GM12878 (cell line): ENCODE results near the gene NMT1. TPM values are rescaled to one million over a fixed set of nuclear protein-coding genes. Genes with fewer than 3 reads are reported as not detected.
A peak's percentile ranks its signal among the peaks of the same experiment; 100 is the strongest.

Experiments used
- ATAC-seq: fragments of 200-7000 bp; cut with Tn5 transposase; 3 replicates; pipeline ENCODE4 v1.9.1; 2020; ENCODE audit warnings: mild to moderate bottlenecking, moderate library complexity
- BruUV-seq: library from RNA; stranded (reverse); fragments of 400-500 nt; replicated peaks from 2 replicates; lab custom pipeline; 2021; lab: Mats Ljungman, UMichigan
- CTCF ChIA-PET: fragments of 300-600 bp; sonication (Branson Sonifier 250); formaldehyde crosslinking; extraction: SDS; loops from one replicate; lab custom pipeline; 2021; ENCODE audit warnings: inconsistent platforms; lab: Yijun Ruan, JAX
- POLR2A ChIA-PET: fragments of 350-600 bp; formaldehyde crosslinking; extraction: SDS; loops from one replicate; lab custom pipeline; 2021; ENCODE audit warnings: inconsistent platforms; lab: Charles Lee
- RAD21 ChIA-PET: fragments of 300-600 bp; sonication (Branson Sonifier 250); formaldehyde crosslinking; loops from one replicate; lab custom pipeline; 2023; ENCODE audit warnings: antibody characterized with exemption; ENCODE audit not compliant: unreplicated experiment; lab: Charles Lee
- SMC1A ChIA-PET: fragments of 300-600 bp; sonication (Branson Sonifier 250); formaldehyde crosslinking; loops from one replicate; lab custom pipeline; 2023; ENCODE audit not compliant: unreplicated experiment, uncharacterized antibody; lab: Charles Lee
- DNase-seq: peaks from one replicate; pipeline ENCODE4 v3.0.0-alpha.2; 2011; ENCODE audit warnings: low read depth, low spot score
- FAIRE-seq: peaks from 3 replicates; lab custom pipeline; 2011; peaks lifted over from hg19 to GRCh38; lab: Jason Lieb, UNC
- H2AFZ ChIP-seq: 2 replicates; pipeline ENCODE4 v1.6.0; 2011; ENCODE audit warnings: low read depth, low read length, control low read depth; ENCODE audit not compliant: control insufficient read depth
- H3K27ac ChIP-seq: 2 replicates; pipeline ENCODE4 v1.5.1; 2011; ENCODE audit warnings: control low read depth; ENCODE audit not compliant: control insufficient read depth, insufficient read depth
- H3K27me3 ChIP-seq, 2 experiments: replicated peaks in 1 of 2; 2 replicates each; pipeline versions ENCODE4 v1.6.0 to v1.6.1; 2011; ENCODE audit warnings: low read length in 1 of 2; ENCODE audit not compliant: control insufficient read depth in 2 of 2, insufficient read depth in 2 of 2
- H3K36me3 ChIP-seq, 2 experiments: 2 replicates each; pipeline ENCODE4 v1.5.1; 2011; ENCODE audit warnings: low read length in 1 of 2; ENCODE audit not compliant: control insufficient read depth in 2 of 2, insufficient read depth in 2 of 2
- H3K4me1 ChIP-seq: 2 replicates; pipeline ENCODE4 v1.6.1; 2011; ENCODE audit warnings: mild to moderate bottlenecking, low read length, moderate library complexity, mixed read lengths; ENCODE audit not compliant: control insufficient read depth, insufficient read depth
- H3K4me2 ChIP-seq: 2 replicates; pipeline ENCODE4 v1.6.0; 2011; ENCODE audit warnings: control low read depth; ENCODE audit not compliant: control insufficient read depth, insufficient read depth
- H3K4me3 ChIP-seq: fragments of 200-600 bp; sonication (generic); 2 replicates; pipeline ENCODE4 v1.5.1; 2016
- H3K79me2 ChIP-seq: 2 replicates; pipeline ENCODE4 v1.6.0; 2011; ENCODE audit warnings: low read length; ENCODE audit not compliant: control insufficient read depth, insufficient read depth
- H3K9ac ChIP-seq: 2 replicates; pipeline ENCODE4 v1.8.0; 2011; ENCODE audit warnings: low read length, control low read depth, mixed read lengths; ENCODE audit not compliant: control insufficient read depth, insufficient read depth
- H3K9me3 ChIP-seq: replicated peaks from 3 replicates; pipeline ENCODE4 v1.5.1; 2011; ENCODE audit warnings: mild to moderate bottlenecking, low read length; ENCODE audit not compliant: control insufficient read depth, insufficient read depth
- H4K20me1 ChIP-seq: 2 replicates; pipeline ENCODE4 v1.6.0; 2011; ENCODE audit not compliant: control insufficient read depth, insufficient read depth
- BACH1 ChIP-seq: fragments of 450-650 bp; IDR thresholded peaks from 2 replicates; pipeline ENCODE4 v1.6.1; 2017; ENCODE audit warnings: mild to moderate bottlenecking, borderline replicate concordance
- CEBPB ChIP-seq, 2 experiments: fragments of 150-350 bp in 1 of 2; IDR thresholded peaks; 2 replicates each; pipeline ENCODE4 v1.6.1; 2012 to 2014; ENCODE audit warnings: low read depth in 2 of 2, low read length in 2 of 2, borderline replicate concordance in 1 of 2, inconsistent platforms in 1 of 2
- CEBPZ ChIP-seq: fragments of 150-350 bp; IDR thresholded peaks from 2 replicates; pipeline ENCODE4 v1.6.1; 2016; ENCODE audit warnings: low read depth, low read length
- E2F4 ChIP-seq: IDR thresholded peaks from 2 replicates; pipeline ENCODE4 v1.6.1; 2012; ENCODE audit warnings: low read depth, low read length, improper control_type of control experiment
- EGR1 ChIP-seq, 2 experiments: IDR thresholded peaks; 1 replicate in 1 of 2; 2 replicates in 1 of 2; pipeline ENCODE4 v1.6.1; 2011 to 2012; ENCODE audit warnings: low read depth in 2 of 2, low read length in 2 of 2, borderline replicate concordance in 1 of 2, mild to moderate bottlenecking in 1 of 2, moderate library complexity in 1 of 2
- FOS ChIP-seq: IDR thresholded peaks from 3 replicates; pipeline ENCODE4 v1.6.1; 2011; ENCODE audit warnings: borderline replicate concordance; ENCODE audit not compliant: insufficient read length; ENCODE audit errors: extremely low read depth
- NKRF ChIP-seq: fragments of 450-650 bp; conservative IDR thresholded peaks from 2 replicates; pipeline ENCODE4 v1.6.1; 2017; ENCODE audit warnings: mild to moderate bottlenecking, moderate library complexity
- NR2F1 ChIP-seq: fragments of 450-650 bp; conservative IDR thresholded peaks from 2 replicates; pipeline ENCODE4 v1.6.1; 2017; ENCODE audit warnings: mild to moderate bottlenecking
- PKNOX1 ChIP-seq: fragments of 450-650 bp; IDR thresholded peaks from 2 replicates; pipeline ENCODE4 v1.6.1; 2016; ENCODE audit warnings: mild to moderate bottlenecking
- RELA ChIP-seq: fragments of 450-650 bp; IDR thresholded peaks from 2 replicates; pipeline ENCODE4 v1.8.0; 2014; ENCODE audit warnings: borderline replicate concordance; ENCODE audit not compliant: partially characterized antibody
- RUNX3 ChIP-seq: IDR thresholded peaks from 2 replicates; pipeline ENCODE4 v1.6.1; 2012; ENCODE audit warnings: low read length, inconsistent platforms
- SMC3 ChIP-seq: IDR thresholded peaks from 2 replicates; pipeline ENCODE4 v1.6.1; 2011; ENCODE audit warnings: low read length, improper control_type of control experiment, borderline replicate concordance
- YY1 ChIP-seq: IDR thresholded peaks from 2 replicates; pipeline ENCODE4 v1.6.1; 2011; ENCODE audit warnings: low read depth, mild to moderate bottlenecking, low read length
- ZNF207 ChIP-seq: fragments of 450-650 bp; IDR thresholded peaks from 2 replicates; pipeline ENCODE4 v1.6.1; 2014; ENCODE audit warnings: antibody characterized with exemption, mild to moderate bottlenecking, borderline replicate concordance
- WGBS: methylation state at CpG from one replicate; pipeline ENCODE4 v1.1.6; 2016; ENCODE audit warnings: low lambda C conversion rate; ENCODE audit not compliant: insufficient replicate concordance, insufficient coverage; ENCODE audit errors: missing lambda C conversion rate; 5-methylcytosine and 5-hydroxymethylcytosine counted together
- in situ Hi-C: fragments of 300-500 bp; cut with MboI; formaldehyde crosslinking; loops from 9 replicates; pipeline ENCODE4 v1.14.3; 2018; ENCODE audit warnings: mixed read lengths
- intact Hi-C: fragments of 100-400 bp; cut with micrococcal nuclease; formaldehyde crosslinking; loops from one replicate; pipeline ENCODE4 v1.14.2; 2022; ENCODE audit not compliant: unreplicated experiment
- polyA plus RNA-seq, 11 experiments: library from polyadenylated mRNA; depleted of rRNA in 4 of 11; unstranded in 6 of 11; stranded (reverse) in 5 of 11; fragments of >200 nt; fragmentation: Nextera tagmentation in 4 of 11; fragmentation: Illumina TruSeq in 1 of 11; extraction: Ambion mirVana in 4 of 11; extraction: Trizol in 1 of 11; gene quantifications; 1 replicate in 1 of 11; 2 replicates in 10 of 11; pipeline versions ENCODE4 v1.2.1 to v1.2.3, GENCODE V29; 2011 to 2016; ENCODE audit warnings: inconsistent platforms in 2 of 11, missing spikeins in 2 of 11, low read depth in 1 of 11
- total RNA-seq, 4 experiments: library from RNA; depleted of rRNA in 3 of 4; stranded (reverse); fragments of >200 nt in 3 of 4; fragmentation: Illumina TruSeq in 1 of 4; extraction: Trizol in 1 of 4; gene quantifications; 2 replicates each; pipeline versions ENCODE4 v1.2.1 to v1.2.3, GENCODE V29; 2013 to 2021

NMT1 gene
- total and polyA plus RNA-seq, 10 of the 15 experiments (the other 5 are each of a cell fraction or from before 2014, with no cell fraction given) = 96.7 to 395 (median 222) TPM

DNA sequence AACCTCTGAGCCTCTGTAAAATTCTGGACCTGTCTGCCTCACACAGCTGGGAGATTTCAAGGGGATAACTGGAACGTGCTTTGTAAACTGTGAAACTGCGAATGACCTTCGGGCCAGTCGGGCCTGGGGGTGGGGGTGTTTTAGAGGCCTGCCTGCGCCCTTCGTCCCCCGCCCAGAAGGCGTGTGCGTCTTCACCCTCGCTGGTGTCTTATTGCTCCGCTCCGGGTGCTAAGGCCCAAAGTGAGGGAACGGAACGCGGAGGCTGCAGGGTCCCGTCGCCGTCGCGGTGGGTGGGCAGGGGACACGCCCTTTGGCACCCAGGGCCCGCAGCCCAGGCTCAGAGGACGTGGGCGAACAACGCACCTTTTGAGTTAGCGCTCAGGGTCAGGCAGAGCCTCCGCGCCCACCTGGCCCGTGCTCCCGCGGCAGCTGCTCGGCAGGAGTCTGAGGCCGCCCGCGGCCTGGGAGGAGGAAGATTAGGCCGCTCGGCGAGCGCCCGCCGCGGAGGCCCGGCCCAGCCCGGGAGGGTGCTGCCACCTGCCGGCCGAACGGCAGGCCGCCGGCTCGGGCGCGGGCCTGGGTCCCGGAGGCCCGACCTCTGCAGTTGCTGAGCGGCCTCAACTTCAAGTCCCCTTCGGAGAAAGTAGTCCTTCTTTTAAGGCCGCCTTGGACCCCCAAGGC, 39.4 kb upstream of the NMT1 start:
- no peak overlapping the region; the same call in 1 of the 2 replicates for H3K9ac ChIP-seq
- no peaks in the 10 kb centered on the region for H3K79me2 ChIP-seq
- no peak for FAIRE-seq
- TF ChIP-seq NR2F1 = peak; percentile 50; the same call in 1 of the 2 replicates
- TF ChIP-seq ZNF207 = 0 out of 2 replicates have a peak, but pooled peaks have one; percentile 42
- peak; percentile 19 for TF ChIP-seq RELA
- no peak for TF ChIP-seq FOS
- TF ChIP-seq NKRF = no peak
- peak; percentile 63 for TF ChIP-seq YY1
- TF ChIP-seq BACH1 = peak; percentile 61; the same call in 1 of the 2 replicates
- TF ChIP-seq SMC3 = peak; percentile 49
- TF ChIP-seq CEBPZ = no peak
- no peak for TF ChIP-seq PKNOX1
- TF ChIP-seq E2F4 = no peak
- TF ChIP-seq CEBPB (IDR thresholded peaks at IDR 0.05; ENCODE audit: borderline replicate concordance in 1 of 2, low read depth in 2 of 2, low read length in 2 of 2) = no peak
- no peak for TF ChIP-seq RUNX3
- no peak for TF ChIP-seq EGR1 (IDR thresholded peaks at IDR 0.05; ENCODE audit: borderline replicate concordance in 1 of 2, low read depth in 2 of 2, low read length in 2 of 2)

More for the DNA sequence above, 39.4 kb upstream of the NMT1 start:
- ChIA-PET CTCF (interaction anchor here (0.6 to 9.5 kb wide), 24 partner anchors 10 to 122 kb away, joined by 3 to 156 read pairs (median 6); partner anchors contain the start of genes ACBD4, GFAP, NMT1 and PLCD3), RAD21 (interaction anchor here (0.6 to 7.9 kb wide), 8 partner anchors 10 to 114 kb away, joined by 3 to 82 read pairs (median 4); no protein-coding TSS in a partner anchor), SMC1A (interaction anchor here (0.9 to 5.3 kb wide), 14 partner anchors 10 to 128 kb away, joined by 3 to 90 read pairs (median 5); partner anchors contain the start of gene EFTUD2), POLR2A (interaction anchor here (1.5 to 3.8 kb wide), 3 partner anchors 27 to 129 kb away, joined by 5 to 33 read pairs (median 10); no protein-coding TSS in a partner anchor)
- DNase-seq (no peak), ATAC-seq (peak; percentile 86)
- H2AFZ ChIP-seq = peak overlapping the region; percentile 65
- in situ Hi-C loops (loop anchor here (10.0 kb wide), 1 partner anchor 97 kb away; no protein-coding TSS in a partner anchor), intact Hi-C loops (loop anchor here (1.0 to 5.0 kb wide), 5 partner anchors 27 to 244 kb away; partner anchors contain the start of genes C1QL1 and PLCD3)
- WGBS = 13% methylated on average over 57 of the region's 57 CpGs
- peaks cover 0 to 6% of the 10 kb centered on the region in 2 experiments; a peak in 2 of 4 replicates for H3K27me3 ChIP-seq
- peak overlapping the region; percentile 92 for H3K4me2 ChIP-seq
- H4K20me1 ChIP-seq = no peaks in the 10 kb centered on the region; the same call in none of the 2 replicates
- H3K27ac ChIP-seq = no peak overlapping the region
- no TSS peak for BruUV-seq
- no peaks in the 10 kb centered on the region for H3K9me3 ChIP-seq
- H3K4me1 ChIP-seq = peaks cover 29% of the 10 kb centered on the region
- peaks cover 2 to 4% of the 10 kb centered on the region in 2 experiments; a peak in 3 of 4 replicates for H3K36me3 ChIP-seq
- H3K4me3 ChIP-seq = no peak overlapping the region
